Hippocampal formation (tissue), 2 donors: ENCODE data around the gene EVX2.

Experiments used
- DNase-seq, 2 donors: peaks; one replicate each; lab custom pipeline; 2025; lab: John Stamatoyannopoulos, UW

Gene EVX2

DNA sequence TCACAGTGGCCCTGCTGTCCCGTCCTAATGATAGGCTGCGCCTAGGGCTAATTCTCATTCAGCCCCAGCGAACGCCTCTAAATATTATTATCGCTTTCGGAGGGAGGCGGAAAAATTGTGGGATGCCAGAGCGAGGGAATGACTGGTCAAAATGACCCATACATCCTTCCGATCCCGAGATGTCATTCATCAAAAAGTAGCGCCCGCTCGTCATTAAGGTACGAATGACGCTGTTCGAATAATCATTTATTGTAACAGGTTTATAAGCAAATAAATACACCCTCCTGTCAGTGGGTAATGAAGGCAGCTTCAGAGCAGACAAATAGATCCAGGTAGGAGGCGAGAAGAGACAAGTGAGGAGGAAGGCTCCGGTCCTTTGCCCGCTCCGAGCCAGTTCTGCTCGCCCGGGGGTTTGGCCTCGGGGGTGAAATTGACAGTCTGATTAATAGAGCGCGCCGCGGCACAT lies at the start of gene EVX2:
EVX2 (minus strand) TSS at position 167 of the 466 bp plus-strand sequence. CDS start 186 bp downstream, outside the sequence.
- DNase-seq: no peak

DNA sequence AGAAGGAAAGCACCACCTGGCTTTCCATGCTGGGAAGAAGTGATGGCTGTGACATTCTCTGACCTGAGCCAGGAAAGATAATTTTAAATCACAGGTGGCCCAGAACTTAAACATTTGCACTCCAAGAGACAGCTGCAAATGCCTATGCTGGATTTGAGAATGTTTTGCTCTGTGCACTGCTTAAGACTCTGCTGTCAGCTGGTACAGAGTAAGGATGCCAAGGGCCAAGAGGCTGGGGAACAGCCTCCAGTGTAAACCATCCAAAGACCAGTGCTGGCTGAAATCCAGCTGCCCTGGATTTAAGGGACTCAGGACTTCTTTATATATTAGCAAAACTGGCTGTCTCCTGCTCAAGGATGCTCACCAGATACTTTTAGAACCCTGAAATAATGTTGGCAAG lies 49.6 kb upstream of the EVX2 start:
- DNase-seq: no peak

DNA sequence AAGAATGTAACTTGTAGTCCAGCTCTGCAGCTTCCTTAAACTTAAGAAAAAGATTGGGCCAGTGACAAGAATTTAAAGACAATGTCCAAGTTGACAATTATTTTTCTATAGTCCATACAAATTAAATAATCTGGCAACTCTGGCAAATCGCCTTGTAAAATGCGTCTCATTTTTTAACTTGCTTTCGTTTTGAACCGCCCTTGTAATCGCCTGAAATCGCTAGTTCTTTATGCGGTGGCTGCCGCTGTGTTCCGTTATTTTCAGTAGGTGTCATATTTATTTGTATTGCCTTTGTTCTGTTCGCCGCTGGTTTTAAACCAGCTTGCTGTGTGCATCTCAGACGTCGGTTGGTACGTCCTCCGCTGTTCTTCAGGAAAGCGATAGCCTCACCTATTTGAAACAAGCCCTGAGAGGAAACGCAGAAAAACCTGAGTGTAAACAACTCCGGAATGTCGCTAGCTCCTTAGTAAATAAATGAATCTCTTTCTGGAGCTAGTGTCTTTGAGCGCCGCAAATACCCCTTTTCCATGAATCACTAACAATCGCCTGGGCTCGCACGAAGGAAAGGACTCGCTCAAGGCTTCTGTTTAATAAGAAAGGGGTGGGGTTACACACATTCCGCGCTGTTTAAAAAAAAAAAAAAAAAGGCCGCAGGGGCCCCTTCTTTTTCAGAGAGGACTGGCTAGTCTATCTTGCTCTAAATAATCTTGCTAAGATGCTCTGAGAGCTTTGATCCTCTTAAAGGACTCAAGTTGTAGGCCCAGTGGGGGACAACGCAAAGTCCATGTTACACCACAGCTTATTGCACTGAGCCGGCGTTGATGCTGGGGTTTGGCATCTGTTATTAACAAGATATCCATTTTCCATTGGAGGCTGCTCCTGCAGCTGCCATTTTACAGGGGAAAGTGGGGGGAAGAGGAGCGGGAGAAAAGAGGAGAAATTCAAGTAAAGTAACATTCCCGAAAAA lies 48.7 kb upstream of the EVX2 start:
- no peak for DNase-seq

DNA sequence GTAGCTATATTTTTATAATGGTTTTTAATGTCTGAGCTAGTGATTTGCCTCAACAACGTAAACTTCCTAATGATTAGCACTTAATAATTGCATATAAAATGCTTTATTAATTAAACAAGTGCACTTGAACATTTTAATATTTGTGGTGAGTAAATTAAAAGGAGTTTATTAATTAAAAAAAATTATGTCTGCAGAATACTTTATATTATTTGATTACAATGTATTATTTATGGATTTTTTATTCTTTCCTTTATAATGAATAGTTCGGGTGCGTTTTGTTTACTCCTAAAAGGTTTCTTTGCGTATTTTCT lies 48.0 kb upstream of the EVX2 start:
- DNase-seq: no peak

DNA sequence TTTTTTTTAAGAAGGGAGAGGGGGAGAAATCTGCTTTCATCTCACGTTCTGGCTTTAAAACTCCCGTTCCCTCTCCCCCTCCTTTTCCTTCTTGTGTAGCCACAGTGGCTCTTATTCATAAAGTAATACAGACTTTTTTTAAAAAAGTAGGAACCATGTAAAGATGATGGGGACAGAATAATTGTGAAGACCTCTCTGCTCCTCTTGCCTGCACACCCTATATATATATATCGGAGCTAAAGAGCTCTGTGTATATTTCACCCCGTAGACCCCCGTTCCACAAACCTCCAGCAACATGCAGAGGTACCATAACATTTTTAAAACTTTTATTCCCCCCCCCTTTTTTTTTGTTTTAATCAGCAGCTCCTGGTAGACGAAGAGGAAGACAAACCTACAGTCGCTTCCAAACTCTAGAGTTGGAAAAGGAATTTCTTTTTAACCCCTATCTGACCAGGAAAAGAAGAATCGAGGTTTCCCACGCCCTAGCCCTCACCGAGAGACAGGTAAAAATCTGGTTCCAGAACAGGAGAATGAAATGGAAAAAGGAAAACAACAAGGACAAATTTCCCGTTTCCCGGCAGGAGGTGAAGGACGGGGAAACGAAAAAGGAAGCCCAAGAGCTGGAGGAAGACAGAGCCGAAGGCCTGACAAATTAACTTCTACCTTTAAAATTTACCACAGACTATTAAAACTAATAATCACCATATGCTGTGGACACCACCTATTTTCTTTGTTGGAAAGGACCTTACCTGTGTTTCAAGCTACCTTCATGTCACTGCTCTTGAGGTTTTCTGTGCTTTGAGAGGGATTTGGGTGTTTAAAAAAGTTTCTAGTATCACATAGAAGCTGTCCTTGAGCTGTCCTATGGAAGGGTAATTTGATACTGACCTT lies 47.4 kb upstream of the EVX2 start:
- DNase-seq: no peak

DNA sequence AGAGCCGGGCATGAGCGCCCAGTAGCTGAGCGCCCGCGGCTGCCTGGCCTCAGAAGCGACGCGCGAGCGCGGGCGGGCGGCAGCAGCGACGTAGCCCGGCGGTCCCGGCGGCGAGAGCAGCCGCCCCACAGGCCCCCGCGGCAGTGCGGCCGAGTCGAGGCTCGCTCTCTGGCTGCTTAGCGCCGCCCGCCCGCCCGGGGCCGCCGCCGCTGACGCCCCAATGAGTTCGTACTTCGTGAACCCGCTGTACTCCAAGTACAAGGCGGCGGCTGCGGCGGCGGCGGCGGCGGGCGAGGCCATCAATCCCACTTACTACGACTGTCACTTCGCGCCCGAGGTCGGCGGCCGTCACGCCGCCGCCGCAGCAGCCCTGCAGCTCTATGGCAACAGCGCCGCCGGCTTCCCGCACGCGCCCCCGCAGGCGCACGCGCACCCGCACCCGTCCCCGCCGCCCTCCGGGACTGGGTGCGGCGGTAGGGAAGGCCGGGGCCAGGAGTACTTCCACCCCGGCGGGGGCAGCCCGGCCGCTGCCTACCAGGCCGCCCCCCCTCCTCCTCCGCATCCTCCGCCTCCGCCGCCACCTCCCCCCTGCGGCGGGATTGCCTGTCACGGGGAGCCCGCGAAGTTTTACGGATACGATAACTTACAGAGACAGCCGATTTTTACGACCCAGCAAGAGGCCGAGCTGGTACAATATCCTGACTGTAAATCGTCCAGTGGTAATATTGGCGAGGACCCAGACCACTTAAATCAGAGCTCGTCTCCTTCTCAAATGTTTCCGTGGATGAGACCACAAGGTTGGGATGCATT lies 46.6 kb upstream of the EVX2 start:
- DNase-seq: no peak

DNA sequence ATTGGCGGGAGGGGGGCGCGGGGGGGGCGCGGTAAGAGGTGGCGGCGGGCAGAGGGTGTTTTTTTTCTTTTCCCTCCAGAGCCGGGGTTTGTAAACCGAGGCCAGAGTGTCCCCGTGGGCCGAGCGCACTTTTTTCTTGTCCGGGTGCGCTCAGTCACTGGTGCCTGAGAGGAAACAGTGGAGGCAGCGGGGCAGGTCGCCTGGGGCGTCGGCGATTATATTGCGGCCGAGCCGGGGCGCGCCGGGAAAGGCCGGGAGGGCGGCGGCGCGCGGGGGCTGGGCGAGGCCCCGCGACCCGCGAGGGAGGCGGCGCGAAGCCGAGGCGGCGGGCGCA lies 46.0 kb upstream of the EVX2 start:
- DNase-seq: no peak

DNA sequence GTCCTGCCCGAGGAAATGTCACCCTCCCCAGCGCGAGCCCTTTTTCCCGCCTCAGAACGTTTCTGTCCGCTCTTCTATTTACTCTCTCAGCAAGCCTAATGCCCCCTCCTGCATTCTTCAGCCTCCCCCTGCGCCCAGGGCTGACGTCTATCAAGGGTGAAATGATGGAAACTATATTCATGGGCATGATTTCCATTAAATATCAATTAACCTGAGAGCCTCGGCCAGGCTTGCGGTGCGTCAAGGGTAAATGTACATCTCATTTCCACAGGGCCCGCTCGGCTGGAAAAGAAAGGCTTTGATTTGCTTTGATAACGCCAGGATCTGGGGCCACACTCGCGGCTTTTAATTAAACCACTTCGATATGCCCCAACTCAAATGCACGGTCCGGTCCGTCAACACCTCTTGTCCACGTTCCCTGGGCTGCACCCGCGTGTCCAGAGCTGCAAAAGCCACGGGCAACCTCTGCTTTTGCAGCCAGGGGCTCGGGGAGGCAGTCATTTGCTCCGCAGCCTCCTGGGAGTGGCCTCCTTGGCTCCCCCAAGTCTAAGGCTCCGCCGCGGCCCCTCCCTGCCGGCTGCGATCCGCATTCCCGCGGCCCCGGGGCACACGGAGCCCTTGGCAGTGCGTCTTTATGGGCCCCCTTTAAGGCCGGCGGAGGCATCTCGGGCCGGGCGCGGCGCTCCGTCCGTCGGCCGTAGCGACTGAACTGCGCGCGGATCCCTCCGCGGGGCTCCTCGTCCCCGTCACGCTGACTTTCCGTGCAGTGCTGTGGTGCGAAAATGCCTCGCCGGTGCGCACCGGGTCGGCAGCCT lies 45.4 kb upstream of the EVX2 start, which contains the start of gene HOXD8:
HOXD8 (plus strand) TSS at position 724 of the 815 bp plus-strand sequence. CDS start 662 bp downstream, outside the sequence.
- DNase-seq: no peak

DNA sequence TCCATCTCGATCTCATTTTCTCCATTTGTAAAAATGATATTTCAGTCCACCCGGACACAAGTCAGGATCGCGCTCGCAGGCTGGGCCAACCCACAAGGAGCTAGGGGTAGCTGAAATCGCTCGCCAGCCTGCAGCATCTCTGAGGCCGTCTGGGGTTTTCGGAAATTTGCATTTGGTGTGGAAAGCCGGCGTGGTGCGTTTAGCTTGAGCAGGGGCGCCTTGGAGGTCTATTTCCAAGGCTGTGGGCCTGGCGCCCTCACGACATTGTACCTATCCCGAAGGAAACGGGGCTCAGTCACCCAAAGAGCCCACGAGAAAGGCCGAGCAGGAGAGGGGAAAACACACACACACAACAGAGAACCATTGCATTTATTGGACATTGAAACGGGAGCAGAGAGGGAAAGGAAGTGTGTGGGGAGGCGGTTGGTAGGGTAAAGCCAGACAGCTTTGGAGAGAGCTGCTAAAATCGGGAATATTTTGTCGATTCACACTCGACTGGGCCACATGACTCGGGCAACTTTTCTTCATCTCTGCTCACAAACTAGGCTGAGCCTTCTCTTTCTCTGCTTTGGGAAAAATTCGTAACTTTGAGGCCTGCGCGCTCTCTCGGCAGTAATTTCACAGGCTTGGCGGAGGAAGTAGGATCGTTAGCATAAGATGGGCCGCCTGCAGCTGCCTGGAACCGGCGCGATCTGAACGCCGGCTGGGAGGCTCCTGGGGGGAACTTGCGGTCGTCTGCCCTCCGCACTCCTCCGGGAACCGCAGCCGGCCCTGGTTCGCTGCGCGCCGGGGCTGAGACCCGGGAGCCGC lies 44.6 kb upstream of the EVX2 start:
- DNase-seq: no peak

DNA sequence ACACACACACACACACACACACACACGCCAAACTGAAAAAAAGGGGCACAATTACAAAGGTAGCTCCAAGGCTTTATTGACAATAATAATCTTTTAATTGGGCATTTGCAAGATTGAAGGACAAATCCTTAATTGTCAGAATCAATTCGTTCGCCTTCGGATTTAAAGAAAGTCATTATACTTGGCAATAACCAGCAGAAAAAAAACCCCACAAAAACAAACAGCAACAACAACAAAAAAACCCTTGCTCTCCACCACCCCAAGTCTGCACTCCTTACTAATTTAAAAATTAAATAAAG lies 44.0 kb upstream of the EVX2 start:
- DNase-seq: no peak

DNA sequence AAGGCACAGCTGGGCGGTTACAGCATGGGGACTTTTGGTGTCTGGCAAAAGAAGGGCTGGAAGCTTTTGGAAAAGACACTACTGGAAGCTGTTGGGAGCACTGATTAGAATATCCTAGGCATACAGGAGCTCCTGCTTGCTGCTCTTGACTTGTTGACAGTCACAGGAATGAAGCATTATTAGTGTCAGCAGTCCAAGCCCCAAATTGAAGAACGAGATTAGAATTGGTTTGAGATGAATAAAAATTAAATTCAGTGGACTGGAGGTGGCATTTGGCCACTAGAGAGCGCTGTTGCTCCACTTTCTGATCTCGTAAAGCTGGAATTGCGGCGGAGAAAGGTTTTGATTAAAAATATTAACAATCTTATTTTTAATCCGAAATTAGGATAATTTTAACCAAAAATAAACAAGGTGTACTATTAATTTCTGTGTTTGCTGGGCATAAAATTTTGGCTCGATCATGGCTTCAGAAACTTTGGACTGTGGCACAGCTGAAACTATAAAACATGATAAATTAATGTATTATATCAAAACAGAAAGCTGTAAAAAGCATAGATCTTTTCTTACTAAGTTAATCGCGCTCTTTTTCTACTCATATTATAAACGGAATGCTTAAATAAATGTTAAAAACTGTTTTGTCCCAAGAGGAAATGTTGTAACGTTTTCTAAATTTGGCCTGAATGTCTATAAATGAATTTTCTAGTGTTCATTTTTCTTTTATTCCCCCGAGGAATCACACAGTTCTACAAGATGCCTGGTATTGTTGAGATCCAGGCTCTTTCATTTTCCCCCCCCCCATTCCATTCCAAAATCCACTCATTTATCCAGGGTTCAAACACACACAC lies 43.4 kb upstream of the EVX2 start:
- peak; percentile 40 to 42 for DNase-seq

DNA sequence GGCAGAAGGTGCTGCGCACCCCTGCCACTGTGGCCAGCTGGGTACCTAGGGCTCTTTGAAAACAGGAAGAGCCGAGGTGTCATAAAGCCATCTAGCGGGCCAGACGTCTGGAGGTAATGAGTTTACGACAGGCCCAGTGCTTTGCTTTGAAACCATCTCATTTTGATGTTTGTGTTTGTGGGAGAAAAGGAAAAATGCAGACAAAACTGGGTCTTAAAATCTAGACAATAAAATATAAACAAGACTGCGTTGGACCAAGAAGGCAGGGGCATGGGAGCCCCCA lies 42.0 kb upstream of the EVX2 start:
- no peak for DNase-seq

DNA sequence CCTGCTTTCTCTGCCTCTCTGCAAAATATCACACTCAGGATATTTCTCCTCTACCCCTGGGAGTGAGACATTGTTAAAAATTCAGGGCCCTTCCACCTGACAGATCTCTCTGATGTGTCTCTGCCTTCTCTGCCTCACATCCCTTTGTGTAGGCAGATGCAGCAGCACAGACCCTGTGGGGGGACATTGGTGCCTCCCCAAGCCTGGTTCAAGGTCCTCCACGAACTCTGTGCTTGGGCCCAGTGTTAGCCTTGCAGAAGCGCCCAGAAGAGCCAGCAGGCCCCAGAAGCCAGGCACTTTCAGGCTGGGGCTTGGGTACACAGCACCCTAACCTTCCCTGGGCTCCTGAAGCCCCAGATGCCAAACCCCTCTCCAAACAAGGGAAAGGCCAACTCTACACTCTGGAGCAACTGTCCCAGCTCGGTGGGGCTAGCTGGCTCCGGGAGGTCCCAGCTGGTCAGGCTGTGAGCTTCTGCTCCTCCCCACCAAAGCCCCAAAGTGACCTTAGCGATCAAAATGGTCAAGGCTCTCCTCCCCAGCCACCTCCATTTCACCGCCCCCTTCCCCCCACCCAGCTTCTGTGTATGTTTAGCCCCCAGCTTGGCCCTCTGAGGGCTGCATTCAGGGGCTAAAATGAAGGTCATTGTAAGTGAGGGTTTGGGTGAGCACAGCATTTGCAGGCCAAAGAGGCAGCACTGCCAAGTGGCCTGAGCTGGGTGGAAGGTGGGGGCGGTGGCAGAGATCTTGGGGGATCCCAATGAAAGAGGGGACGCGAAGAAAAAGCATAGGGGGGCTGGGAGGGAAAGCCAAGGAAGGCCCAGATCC lies 41.4 kb upstream of the EVX2 start:
- DNase-seq: no peak

DNA sequence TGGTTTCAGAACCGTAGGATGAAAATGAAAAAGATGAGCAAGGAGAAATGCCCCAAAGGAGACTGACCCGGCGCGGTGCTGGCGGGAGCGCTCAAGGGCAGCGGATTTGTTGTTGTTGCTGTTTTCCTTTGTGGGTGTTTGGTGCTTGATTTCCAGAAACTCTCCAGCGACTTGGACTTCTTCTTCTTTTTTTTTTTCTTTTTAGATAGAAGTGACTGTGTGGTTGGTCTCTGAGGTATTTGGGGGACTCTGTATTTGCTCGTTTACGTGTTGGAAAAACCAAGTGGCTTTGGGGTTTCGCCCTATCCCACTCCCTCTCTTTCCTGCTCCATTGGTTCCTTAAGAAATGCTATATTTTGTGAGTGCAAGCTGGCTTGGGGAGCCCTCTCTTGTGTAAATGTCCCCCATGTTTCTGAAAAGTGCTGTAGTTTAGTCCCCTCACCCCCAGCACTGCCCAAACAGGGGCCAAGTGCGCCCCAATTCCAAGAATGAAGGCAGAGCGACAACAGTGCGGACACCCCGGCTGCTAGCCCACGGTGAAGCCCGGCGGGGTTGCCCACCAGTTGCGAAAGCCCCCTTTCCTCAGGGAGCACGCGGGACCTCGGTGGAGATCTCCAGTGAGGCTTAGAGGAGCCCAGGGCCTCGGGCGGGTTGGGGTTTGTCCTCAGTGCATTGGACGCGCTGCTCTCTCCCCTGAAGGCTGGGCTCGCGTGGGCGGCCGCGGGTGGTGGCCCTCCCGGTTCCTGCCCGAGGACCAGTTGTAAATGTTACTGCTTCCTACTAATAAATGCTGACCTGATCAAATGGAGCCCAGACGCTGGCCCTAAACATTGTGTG lies 40.6 kb upstream of the EVX2 start:
- no peak for DNase-seq

DNA sequence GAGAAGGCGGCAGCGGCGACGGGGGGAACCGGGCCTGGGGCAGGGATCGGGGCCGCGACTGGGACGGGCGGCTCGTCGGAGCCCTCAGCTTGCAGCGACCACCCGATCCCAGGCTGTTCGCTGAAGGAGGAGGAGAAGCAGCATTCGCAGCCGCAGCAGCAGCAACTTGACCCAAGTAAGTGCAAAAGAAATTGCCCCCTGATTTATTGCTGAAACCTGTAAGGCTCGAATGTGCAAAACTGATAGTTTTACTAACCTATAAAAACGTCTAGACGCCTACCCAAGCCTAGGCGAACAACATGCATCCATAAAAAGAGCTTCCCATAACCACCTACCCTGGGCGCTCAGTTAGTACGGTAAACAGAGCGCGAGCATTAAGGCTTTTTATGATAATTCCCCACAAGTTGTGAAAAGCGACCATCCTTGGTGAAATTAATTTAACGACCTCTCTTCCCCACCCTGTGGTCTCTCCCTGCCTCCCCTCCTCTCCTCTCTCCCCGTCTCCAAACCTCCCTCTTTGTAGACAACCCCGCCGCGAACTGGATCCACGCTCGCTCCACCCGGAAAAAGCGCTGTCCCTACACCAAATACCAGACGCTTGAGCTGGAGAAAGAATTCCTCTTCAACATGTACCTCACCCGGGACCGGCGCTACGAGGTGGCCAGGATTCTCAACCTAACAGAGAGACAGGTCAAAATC lies 39.8 kb upstream of the EVX2 start:
- DNase-seq: no peak

DNA sequence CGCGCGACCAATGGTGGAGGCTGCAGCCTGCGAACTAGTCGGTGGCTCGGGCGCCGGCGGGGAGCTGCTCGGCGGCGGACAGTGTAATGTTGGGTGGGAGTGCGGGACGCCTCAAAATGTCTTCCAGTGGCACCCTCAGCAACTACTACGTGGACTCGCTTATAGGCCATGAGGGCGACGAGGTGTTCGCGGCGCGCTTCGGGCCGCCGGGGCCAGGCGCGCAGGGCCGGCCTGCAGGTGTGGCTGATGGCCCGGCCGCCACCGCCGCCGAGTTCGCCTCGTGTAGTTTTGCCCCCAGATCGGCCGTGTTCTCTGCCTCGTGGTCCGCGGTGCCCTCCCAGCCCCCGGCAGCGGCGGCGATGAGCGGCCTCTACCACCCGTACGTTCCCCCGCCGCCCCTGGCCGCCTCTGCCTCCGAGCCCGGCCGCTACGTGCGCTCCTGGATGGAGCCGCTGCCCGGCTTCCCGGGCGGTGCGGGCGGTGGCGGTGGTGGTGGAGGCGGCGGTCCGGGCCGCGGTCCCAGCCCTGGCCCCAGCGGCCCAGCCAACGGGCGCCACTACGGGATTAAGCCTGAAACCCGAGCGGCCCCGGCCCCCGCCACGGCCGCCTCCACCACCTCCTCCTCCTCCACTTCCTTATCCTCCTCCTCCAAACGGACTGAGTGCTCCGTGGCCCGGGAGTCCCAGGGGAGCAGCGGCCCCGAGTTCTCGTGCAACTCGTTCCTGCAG lies 39.1 kb upstream of the EVX2 start, which contains the start of gene HOXD9:
HOXD9 (plus strand) TSS at position 37 of the 728 bp plus-strand sequence; CDS start at position 87, 50 bp downstream.
- DNase-seq: no peak
